Testis (tissue), 3 donors: ENCODE results near the gene SLC2A3. TPM values are rescaled to one million over a fixed set of nuclear protein-coding genes. Genes with fewer than 3 reads are reported as not detected.
"Not testable (repeated sequence)": the region's sequence is repeated elsewhere in the genome, so short reads cannot be mapped to it uniquely, and the experiment has no call there.

Source experiments
- DNase-seq: peaks from one replicate; pipeline ENCODE4 v3.0.0-alpha.2; 2019
- H3K27ac ChIP-seq, 2 donors: fragments of 200-600 bp; sonication (generic); one replicate each; pipeline ENCODE4 v1.5.1; 2019
- H3K27me3 ChIP-seq: fragments of 200-600 bp; sonication (generic); one replicate; pipeline ENCODE4 v1.5.1; 2019
- H3K36me3 ChIP-seq: fragments of 200-600 bp; sonication (generic); one replicate; pipeline ENCODE4 v1.5.1; 2017; ENCODE audit warnings: low read depth; ENCODE audit errors: missing control alignments
- H3K4me1 ChIP-seq: fragments of 200-600 bp; sonication (generic); one replicate; pipeline ENCODE4 v1.5.1; 2019
- H3K4me3 ChIP-seq, 2 donors: fragments of 200-600 bp; sonication (generic); one replicate each; pipeline ENCODE4 v1.5.1; 2017 to 2019
- H3K9me3 ChIP-seq: fragments of 200-600 bp; sonication (generic); one replicate; pipeline ENCODE4 v1.5.1; 2017
- CTCF ChIP-seq, 3 experiments: fragments of 450-650 bp in 2 of 3; fragments of 200-600 bp in 1 of 3; sonication (generic) in 1 of 3; IDR thresholded peaks; one replicate each; pipeline ENCODE4 v1.5.1; 2016 to 2019; ENCODE audit warnings: antibody characterized with exemption in 3 of 3, mild to moderate bottlenecking in 2 of 3, moderate library complexity in 1 of 3
- POLR2A ChIP-seq: fragments of 450-650 bp; IDR thresholded peaks from one replicate; pipeline ENCODE4 v1.6.1; 2017; ENCODE audit warnings: antibody characterized with exemption, mild to moderate bottlenecking, moderate library complexity
- WGBS, 2 donors: methylation state at CpG; one replicate each; pipeline ENCODE4 v1.1.5; 2018; 5-methylcytosine and 5-hydroxymethylcytosine counted together
- intact Hi-C: fragments of 100-400 bp; cut with DNase I; formaldehyde crosslinking; loops from one replicate; pipeline ENCODE4 v1.15.1; 2023; ENCODE audit warnings: low total_unique reads
- polyA plus RNA-seq: library from polyadenylated mRNA; stranded (reverse); fragments of 350-450 nt; fragmentation: Illumina TruSeq; extraction: RNeasy Lipid Tissue Mini Kit (QIAGEN cat#74804); gene quantifications from one replicate; pipeline ENCODE4 v1.2.3, GENCODE V29; 2014; ENCODE audit warnings: low read depth, low replicate concordance; ENCODE audit not compliant: insufficient read depth
- total RNA-seq, 2 donors: library from RNA; depleted of rRNA; stranded (reverse); fragments of >200 nt; gene quantifications; one replicate each; pipeline ENCODE4 v1.2.3, GENCODE V29; 2016

SLC2A3 gene
- total and polyA plus RNA-seq, 3 donors from 2014 or later, result 11.0 to 25.7 (median 22.3) TPM

- Histone ChIP-seq H3K9me3 (no peaks in the 10 kb centered on the region), H3K36me3 (no peaks in the 10 kb centered on the region), H3K27ac (no peak overlapping the region), H3K27me3 (no peaks in the 10 kb centered on the region), H3K4me3 (no peak overlapping the region), H3K4me1 (no peaks in the 10 kb centered on the region)
- TF ChIP-seq POLR2A (no peak), CTCF (IDR thresholded peaks at IDR 0.05) (no peak)
- WGBS, 2 donors, result 94 to 97% methylated on average over 6 of the region's 6 CpGs
- no peak for DNase-seq
- intact Hi-C loops, result no loop called here
These were observed 15.7 kb upstream of the SLC2A3 start for GRCh38 chr12:7951671-7952070.

GRCh38 chr12:7950230-7950943, 14.4 kb upstream of the SLC2A3 start:
- H3K4me3 ChIP-seq, H3K27ac ChIP-seq, H3K36me3 ChIP-seq, H3K9me3 ChIP-seq, H3K4me1 ChIP-seq, H3K27me3 ChIP-seq, intact Hi-C loops, DNase-seq: not testable (repeated sequence)
- 94 to 96% methylated on average over 13 to 14 of the region's 14 CpGs for WGBS, 2 donors

- Histone ChIP-seq H3K27ac (no peak overlapping the region), H3K4me1 (no peaks in the 10 kb centered on the region), H3K9me3 (no peaks in the 10 kb centered on the region), H3K4me3 (no peak overlapping the region), H3K36me3 (no peaks in the 10 kb centered on the region), H3K27me3 (no peaks in the 10 kb centered on the region)
- intact Hi-C loops, result no loop called here
- TF ChIP-seq CTCF (IDR thresholded peaks at IDR 0.05), result no peak
- no peak for TF ChIP-seq POLR2A
- WGBS, 2 donors, result 64 to 80% methylated on average over 2 of the region's 2 CpGs
- DNase-seq, result no peak
These were observed 12.7 kb upstream of the SLC2A3 start for GRCh38 chr12:7948589-7949260.

DNA sequence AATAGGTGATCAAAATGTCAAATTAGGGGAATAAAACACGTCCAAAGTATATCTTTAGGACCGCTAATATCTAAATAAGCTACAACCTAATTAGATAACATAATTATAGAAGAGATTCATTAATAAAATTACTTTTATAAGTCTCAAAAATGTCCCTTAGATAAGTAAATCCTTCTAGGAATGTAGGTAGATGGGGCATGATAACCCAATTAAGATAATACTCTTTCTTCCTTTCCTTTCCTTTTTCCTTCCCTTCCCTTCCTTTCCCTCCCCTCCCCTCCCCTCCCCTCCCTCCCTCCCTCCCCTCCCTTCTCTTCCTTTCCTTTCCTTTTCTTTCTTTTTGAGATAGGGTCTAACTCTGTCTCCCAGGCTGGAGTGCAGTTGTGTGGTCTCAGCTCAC, 11.0 kb upstream of the SLC2A3 start:
- no peak overlapping the region for H3K4me3 ChIP-seq
- TF ChIP-seq POLR2A (no peak), CTCF (IDR thresholded peaks at IDR 0.05) (no peak)
- intact Hi-C loops, result no loop called here
- no peaks in the 10 kb centered on the region for H3K4me1 ChIP-seq
- no peaks in the 10 kb centered on the region for H3K9me3 ChIP-seq
- H3K27ac ChIP-seq, result no peak overlapping the region
- H3K27me3 ChIP-seq, result no peaks in the 10 kb centered on the region
- WGBS, 2 donors, result 88 to 96% methylated on average over 2 of the region's 2 CpGs
- H3K36me3 ChIP-seq, result no peaks in the 10 kb centered on the region
- no peak for DNase-seq

DNA sequence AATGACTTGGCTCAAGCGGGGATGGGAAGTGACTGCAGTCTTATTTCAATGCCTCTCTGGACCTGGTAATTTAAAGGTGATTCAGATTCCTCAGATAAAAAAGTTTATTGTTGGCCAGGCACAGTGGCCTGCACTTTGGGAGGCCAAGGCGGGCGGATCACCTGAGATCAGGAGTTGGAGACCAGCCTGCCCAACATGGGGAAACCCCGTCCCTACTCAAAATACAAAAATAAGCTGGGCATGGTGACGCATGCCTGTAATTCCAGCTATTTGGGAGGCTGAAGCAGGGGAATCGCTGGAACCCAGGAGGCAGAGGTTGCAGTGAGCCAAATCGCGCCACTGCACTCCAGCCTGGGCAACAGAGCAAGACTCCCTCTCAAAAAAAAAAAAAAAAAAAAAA, 8.8 kb upstream of the SLC2A3 start:
- intact Hi-C loops, H3K27ac ChIP-seq, H3K9me3 ChIP-seq, H3K4me3 ChIP-seq, H3K4me1 ChIP-seq, DNase-seq, H3K27me3 ChIP-seq, H3K36me3 ChIP-seq: not testable (repeated sequence)
- 82 to 96% methylated on average over 8 of the region's 8 CpGs for WGBS, 2 donors

- H3K27ac ChIP-seq, result no peak overlapping the region
- DNase-seq, result no peak
- 89 to 91% methylated on average over 2 of the region's 2 CpGs for WGBS, 2 donors
- H3K4me3 ChIP-seq, result no peak overlapping the region
- no peaks in the 10 kb centered on the region for H3K4me1 ChIP-seq
- H3K36me3 ChIP-seq, result no peaks in the 10 kb centered on the region
- TF ChIP-seq CTCF (IDR thresholded peaks at IDR 0.05), result no peak
- TF ChIP-seq POLR2A, result no peak
- H3K27me3 ChIP-seq, result no peaks in the 10 kb centered on the region
- no peaks in the 10 kb centered on the region for H3K9me3 ChIP-seq
- intact Hi-C loops, result no loop called here
These were observed 4.9 kb upstream of the SLC2A3 start for GRCh38 chr12:7940906-7941305.
